Measurements from ENCODE around the gene RBM33. TPM values are rescaled to one million over a fixed set of nuclear protein-coding genes. Genes with fewer than 3 reads are reported as not detected.

Gene RBM33
- polyA plus RNA-seq, 2 of the 4 experiments (the other 2 are of a cell fraction): 21.7 to 21.9 TPM

DNA sequence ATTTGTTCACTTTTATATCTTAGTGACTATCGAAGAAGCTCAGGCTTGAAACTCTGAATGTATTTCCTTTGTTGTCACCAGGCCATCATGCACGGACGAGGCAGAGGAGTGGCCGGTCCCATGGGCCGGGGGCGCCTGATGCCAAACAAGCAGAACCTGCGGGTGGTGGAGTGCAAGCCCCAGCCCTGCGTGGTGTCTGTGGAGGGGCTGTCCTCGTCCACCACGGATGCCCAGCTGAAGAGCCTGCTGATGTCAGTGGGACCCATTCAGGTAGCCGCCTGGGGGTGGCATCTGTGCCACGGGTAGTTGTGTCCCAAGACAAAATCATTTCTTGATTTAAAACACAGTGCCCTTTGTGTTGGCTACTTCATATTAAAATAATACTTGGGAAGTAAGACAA is 121.9 kb downstream of the RBM33 start:
- FAIRE-seq (no peak), DNase-seq (ENCODE audit: low read depth in 1 of 2, low spot score in 1 of 2) (no peak), ATAC-seq (no peak)
- TF ChIP-seq, protein P1, sequence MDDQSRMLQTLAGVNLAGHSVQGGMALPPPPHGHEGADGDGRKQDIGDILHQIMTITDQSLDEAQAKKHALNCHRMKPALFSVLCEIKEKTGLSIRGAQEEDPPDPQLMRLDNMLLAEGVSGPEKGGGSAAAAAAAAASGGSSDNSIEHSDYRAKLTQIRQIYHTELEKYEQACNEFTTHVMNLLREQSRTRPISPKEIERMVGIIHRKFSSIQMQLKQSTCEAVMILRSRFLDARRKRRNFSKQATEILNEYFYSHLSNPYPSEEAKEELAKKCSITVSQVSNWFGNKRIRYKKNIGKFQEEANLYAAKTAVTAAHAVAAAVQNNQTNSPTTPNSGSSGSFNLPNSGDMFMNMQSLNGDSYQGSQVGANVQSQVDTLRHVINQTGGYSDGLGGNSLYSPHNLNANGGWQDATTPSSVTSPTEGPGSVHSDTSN (IDR thresholded peaks at IDR 0.05): no peak
- TF ChIP-seq PHF8 (IDR thresholded peaks at IDR 0.05; ENCODE audit: borderline replicate concordance, low read depth) (no peak), BHLHE40 (IDR thresholded peaks at IDR 0.05; ENCODE audit: low read depth, low read length) (no peak)
- Histone ChIP-seq H3K4me2 (no peak overlapping the region), H3K9me3 (no peaks in the 10 kb centered on the region), H3K27ac (no peak overlapping the region), H3K4me1 (no peaks in the 10 kb centered on the region), H3K4me3 (no peak overlapping the region)
- 97% methylated on average over 12 of the region's 12 CpGs for WGBS (ENCODE audit: missing lambda C conversion rate)
- CTCF ChIA-PET: interaction anchor here (0.6 to 3.9 kb wide), 13 partner anchors 7 to 853 kb away, joined by 3 to 27 read pairs (median 3); partner anchors contain the start of gene CNPY1
- POLR2A ChIA-PET: no interaction called here

DNA sequence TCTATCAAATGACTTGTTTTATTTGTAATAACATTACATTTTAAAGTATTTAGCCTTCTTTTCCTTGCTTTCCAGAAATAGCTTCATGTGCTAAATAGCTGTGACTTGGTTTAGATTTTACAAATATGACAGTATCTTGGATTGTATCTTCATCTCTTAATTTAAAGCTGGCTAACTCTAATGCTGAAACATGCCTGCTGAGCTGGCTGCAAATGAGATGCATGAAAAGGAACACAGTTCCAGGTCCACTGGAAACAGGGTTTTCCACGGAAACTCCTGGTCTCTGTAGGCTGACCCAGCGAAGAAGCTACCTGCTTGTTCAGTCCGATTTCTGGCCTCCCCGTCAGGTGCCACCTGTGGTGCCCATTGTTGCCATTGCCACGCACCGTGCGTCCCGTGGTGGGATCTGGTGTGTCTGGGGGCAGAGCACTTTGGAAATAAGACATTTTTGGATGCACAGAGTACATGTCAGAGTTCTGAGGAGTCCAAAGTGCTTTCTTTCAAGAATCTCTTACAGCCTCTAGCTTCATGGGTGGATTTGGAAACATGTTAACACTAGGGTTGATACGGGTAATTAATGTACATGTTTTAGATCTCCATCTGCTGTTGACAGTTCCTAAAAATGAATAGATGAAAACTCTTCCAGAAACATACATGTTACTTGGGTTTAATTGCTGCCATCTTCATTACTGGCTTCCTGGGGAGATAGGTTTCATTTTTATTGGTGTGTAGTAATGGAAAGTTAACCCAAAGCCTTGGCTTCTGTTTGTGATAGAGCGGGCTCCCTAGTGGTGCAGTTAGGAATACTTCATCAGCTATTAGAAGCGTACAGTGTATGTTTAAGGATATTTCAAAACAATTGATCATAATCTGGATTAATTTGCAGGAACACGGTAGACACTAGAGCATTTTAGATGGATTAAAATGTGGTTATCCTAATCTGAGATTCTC is 122.8 kb downstream of the RBM33 start:
- Histone ChIP-seq H3K4me1 (no peaks in the 10 kb centered on the region), H3K9me3 (no peaks in the 10 kb centered on the region), H3K4me3 (no peak overlapping the region), H3K4me2 (no peak overlapping the region), H3K27ac (no peak overlapping the region)
- no peak for TF ChIP-seq CHD4 (IDR thresholded peaks at IDR 0.05; ENCODE audit: borderline replicate concordance)
- TF ChIP-seq ESRRA (IDR thresholded peaks at IDR 0.05; ENCODE audit: borderline replicate concordance, low read length): no peak
- TF ChIP-seq CBX8 (IDR thresholded peaks at IDR 0.05): no peak
- TF ChIP-seq EHF (CRISPR knock-in tag; IDR thresholded peaks at IDR 0.05): no peak
- TF ChIP-seq JUN (IDR thresholded peaks at IDR 0.05): no peak
- TF ChIP-seq HEYL (CRISPR knock-in tag; IDR thresholded peaks at IDR 0.05): no peak
- no peak for TF ChIP-seq TP53 (CRISPR knock-in tag; IDR thresholded peaks at IDR 0.05)
- TF ChIP-seq RCOR1 (IDR thresholded peaks at IDR 0.05; ENCODE audit: low read depth, low read length): no peak
- no peak for TF ChIP-seq EP300 (IDR thresholded peaks at IDR 0.05)
- no peak for TF ChIP-seq CTCF (IDR thresholded peaks at IDR 0.05)
- no peak for TF ChIP-seq HOXB13 (CRISPR knock-in tag; IDR thresholded peaks at IDR 0.05; ENCODE audit: low read depth)
- no peak for TF ChIP-seq EHMT2 (IDR thresholded peaks at IDR 0.05; ENCODE audit: low read depth)
- TF ChIP-seq SREBF2 (IDR thresholded peaks at IDR 0.05): no peak
- TF ChIP-seq ZFP36 (IDR thresholded peaks at IDR 0.05; ENCODE audit: borderline replicate concordance, partially characterized antibody): no peak
- no peak for TF ChIP-seq HOXA7 (CRISPR knock-in tag; IDR thresholded peaks at IDR 0.05)
- TF ChIP-seq, protein P1 (IDR thresholded peaks at IDR 0.05): no peak
- no peak for TF ChIP-seq JUNB (IDR thresholded peaks at IDR 0.05)
- TF ChIP-seq FOSB (CRISPR knock-in tag; IDR thresholded peaks at IDR 0.05): no peak
- TF ChIP-seq TFCP2L1 (CRISPR knock-in tag; IDR thresholded peaks at IDR 0.05): no peak
- TF ChIP-seq RFX5 (IDR thresholded peaks at IDR 0.05): no peak
- ATAC-seq: peak; percentile 51 to 59; a peak in 3 of 6 replicates
- FAIRE-seq: no peak
- CTCF ChIA-PET: interaction anchor here (0.5 to 3.9 kb wide), 34 partner anchors 8 to 1275 kb away, joined by 3 to 27 read pairs (median 3); partner anchors contain the start of gene CNPY1
- POLR2A ChIA-PET: no interaction called here
- DNase-seq (ENCODE audit: low read depth in 1 of 2, low spot score in 1 of 2): no peak
- 92% methylated on average over 12 of the region's 12 CpGs for WGBS (ENCODE audit: missing lambda C conversion rate)

Data from A549 (cell line).